GM19395 (cell line): ENCODE data around the gene FAM151A.
"Not testable (repeated sequence)": the region's sequence is repeated elsewhere in the genome, so short reads cannot be mapped to it uniquely, and the experiment has no call there.

Experiments
- ATAC-seq: cut with Tn5 transposase; IDR thresholded peaks from one replicate; pipeline ENCODE4 v1.9.1; 2021; ENCODE audit warnings: mild to moderate bottlenecking, moderate library complexity; ENCODE audit not compliant: unreplicated experiment

FAM151A gene

GRCh38 chr1:54636461-54637446 lies 13.4 kb upstream of the FAM151A start:
- not testable (repeated sequence) for ATAC-seq

- not testable (repeated sequence) for ATAC-seq
These were observed 12.5 kb upstream of the FAM151A start for GRCh38 chr1:54635804-54636203.

- ATAC-seq, result no peak
These were observed 3.9 kb upstream of the FAM151A start for GRCh38 chr1:54627196-54627595.

GRCh38 chr1:54624466-54625464 lies 1.4 kb upstream of the FAM151A start:
- no peak for ATAC-seq

- no peak for ATAC-seq
These were observed 3.6 kb downstream of the FAM151A start for GRCh38 chr1:54619749-54620148.

GRCh38 chr1:54615531-54616279 lies 7.6 kb downstream of the FAM151A start:
- ATAC-seq, result no peak

- no peak for ATAC-seq
These were observed 8.8 kb downstream of the FAM151A start for GRCh38 chr1:54614563-54614962.

GRCh38 chr1:54614024-54614423 lies 9.3 kb downstream of the FAM151A start:
- ATAC-seq, result no peak

- no peak for ATAC-seq
These were observed 11.7 kb downstream of the FAM151A start for GRCh38 chr1:54611621-54612020.

- ATAC-seq, result no peak
These were observed 12.4 kb downstream of the FAM151A start for GRCh38 chr1:54610601-54611580.

GRCh38 chr1:54610048-54610447 lies 13.3 kb downstream of the FAM151A start:
- no peak for ATAC-seq

- no peak for ATAC-seq
These were observed 13.9 kb downstream of the FAM151A start for GRCh38 chr1:54609301-54609921.

GRCh38 chr1:54608566-54609230 lies 14.6 kb downstream of the FAM151A start:
- no peak for ATAC-seq

GRCh38 chr1:54607821-54608565 lies 15.3 kb downstream of the FAM151A start:
- ATAC-seq, result no peak

- no peak for ATAC-seq
These were observed 16.4 kb downstream of the FAM151A start for GRCh38 chr1:54606990-54607325.

GRCh38 chr1:54606096-54606989 lies 17.0 kb downstream of the FAM151A start:
- ATAC-seq, result no peak
